AG04450 (cell line): ENCODE data around the gene KYAT1. TPM values are rescaled to one million over a fixed set of nuclear protein-coding genes. Genes with fewer than 3 reads are reported as not detected.

Experiments used
- CTCF ChIA-PET: fragments of 300-600, 350-600 bp; formaldehyde crosslinking; extraction: SDS; loops from one replicate; lab custom pipeline; 2022; ENCODE audit warnings: antibody characterized with exemption, inconsistent platforms; lab: Charles Lee
- POLR2A ChIA-PET: fragments of 350-600 bp; formaldehyde crosslinking; extraction: SDS; loops from one replicate; lab custom pipeline; 2021; ENCODE audit warnings: antibody characterized with exemption, inconsistent platforms; lab: Yijun Ruan, JAX
- DNase-seq: peaks from one replicate; pipeline ENCODE4 v3.0.0-alpha.2; 2011; ENCODE audit warnings: low read depth, low spot score
- H3K27ac ChIP-seq: one replicate; pipeline ENCODE4 v1.5.1; 2012; ENCODE audit warnings: low read depth, low read length, control low read depth
- H3K27me3 ChIP-seq: one replicate; pipeline ENCODE4 v1.6.0; 2012; ENCODE audit warnings: low read length; ENCODE audit not compliant: control insufficient read depth, insufficient read depth
- H3K4me3 ChIP-seq: 2 replicates; pipeline ENCODE4 v1.5.1; 2011; ENCODE audit warnings: mild to moderate bottlenecking, low read depth, low read length, control low read depth
- H3K9me3 ChIP-seq: 2 replicates; pipeline ENCODE4 v1.5.1; 2012; ENCODE audit warnings: low read length; ENCODE audit not compliant: control insufficient read depth, insufficient read depth
- polyA plus RNA-seq: library from polyadenylated mRNA; depleted of rRNA; stranded (reverse); fragments of >200 nt; gene quantifications from 2 replicates; pipeline ENCODE4 v1.2.3, GENCODE V29; 2011
- TF ChIP-seq, protein P1 (sequence below): IDR thresholded peaks from 2 replicates; pipeline ENCODE4 v1.5.1; 2011; ENCODE audit warnings: low read depth, low read length, control low read depth, inconsistent platforms

The KYAT1 gene
- polyA plus RNA-seq, 1 experiment: 5.2 TPM

DNA sequence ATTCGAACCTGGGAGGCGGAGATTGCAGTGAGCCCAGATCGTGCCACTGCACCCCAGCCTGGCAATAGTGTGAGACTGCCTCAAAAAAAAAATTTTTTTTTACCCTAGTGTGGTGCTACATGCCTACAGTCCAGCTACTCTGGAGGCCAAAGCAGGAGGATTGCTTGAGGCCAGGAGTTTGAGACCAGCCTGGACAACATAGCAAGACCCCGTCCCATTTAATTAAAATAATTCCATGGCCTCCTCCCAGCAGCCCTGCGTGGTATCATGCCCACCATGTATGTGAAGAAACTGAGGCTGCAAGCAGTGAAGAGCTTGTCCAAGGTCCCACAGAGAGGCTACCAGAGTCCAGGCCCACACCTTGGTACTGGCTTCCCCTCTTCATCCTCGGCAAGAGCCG lies 19.6 kb upstream of the KYAT1 start:
- POLR2A ChIA-PET: interaction anchor here (0.6 kb wide), 2 partner anchors 19 to 796 kb away, joined by 3 to 4 read pairs; no protein-coding TSS in a partner anchor
- no peak for DNase-seq
- no peaks in the 10 kb centered on the region; the same call in 1 of the 2 replicates for H3K9me3 ChIP-seq
- no peaks in the 10 kb centered on the region for H3K27me3 ChIP-seq
- TF ChIP-seq, protein P1, sequence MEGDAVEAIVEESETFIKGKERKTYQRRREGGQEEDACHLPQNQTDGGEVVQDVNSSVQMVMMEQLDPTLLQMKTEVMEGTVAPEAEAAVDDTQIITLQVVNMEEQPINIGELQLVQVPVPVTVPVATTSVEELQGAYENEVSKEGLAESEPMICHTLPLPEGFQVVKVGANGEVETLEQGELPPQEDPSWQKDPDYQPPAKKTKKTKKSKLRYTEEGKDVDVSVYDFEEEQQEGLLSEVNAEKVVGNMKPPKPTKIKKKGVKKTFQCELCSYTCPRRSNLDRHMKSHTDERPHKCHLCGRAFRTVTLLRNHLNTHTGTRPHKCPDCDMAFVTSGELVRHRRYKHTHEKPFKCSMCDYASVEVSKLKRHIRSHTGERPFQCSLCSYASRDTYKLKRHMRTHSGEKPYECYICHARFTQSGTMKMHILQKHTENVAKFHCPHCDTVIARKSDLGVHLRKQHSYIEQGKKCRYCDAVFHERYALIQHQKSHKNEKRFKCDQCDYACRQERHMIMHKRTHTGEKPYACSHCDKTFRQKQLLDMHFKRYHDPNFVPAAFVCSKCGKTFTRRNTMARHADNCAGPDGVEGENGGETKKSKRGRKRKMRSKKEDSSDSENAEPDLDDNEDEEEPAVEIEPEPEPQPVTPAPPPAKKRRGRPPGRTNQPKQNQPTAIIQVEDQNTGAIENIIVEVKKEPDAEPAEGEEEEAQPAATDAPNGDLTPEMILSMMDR: no peak
- CTCF ChIA-PET: interaction anchor here (0.8 kb wide), 1 partner anchor 38 kb away, joined by 3 read pairs; no protein-coding TSS in a partner anchor
- H3K27ac ChIP-seq: no peak overlapping the region
- no peak overlapping the region for H3K4me3 ChIP-seq

DNA sequence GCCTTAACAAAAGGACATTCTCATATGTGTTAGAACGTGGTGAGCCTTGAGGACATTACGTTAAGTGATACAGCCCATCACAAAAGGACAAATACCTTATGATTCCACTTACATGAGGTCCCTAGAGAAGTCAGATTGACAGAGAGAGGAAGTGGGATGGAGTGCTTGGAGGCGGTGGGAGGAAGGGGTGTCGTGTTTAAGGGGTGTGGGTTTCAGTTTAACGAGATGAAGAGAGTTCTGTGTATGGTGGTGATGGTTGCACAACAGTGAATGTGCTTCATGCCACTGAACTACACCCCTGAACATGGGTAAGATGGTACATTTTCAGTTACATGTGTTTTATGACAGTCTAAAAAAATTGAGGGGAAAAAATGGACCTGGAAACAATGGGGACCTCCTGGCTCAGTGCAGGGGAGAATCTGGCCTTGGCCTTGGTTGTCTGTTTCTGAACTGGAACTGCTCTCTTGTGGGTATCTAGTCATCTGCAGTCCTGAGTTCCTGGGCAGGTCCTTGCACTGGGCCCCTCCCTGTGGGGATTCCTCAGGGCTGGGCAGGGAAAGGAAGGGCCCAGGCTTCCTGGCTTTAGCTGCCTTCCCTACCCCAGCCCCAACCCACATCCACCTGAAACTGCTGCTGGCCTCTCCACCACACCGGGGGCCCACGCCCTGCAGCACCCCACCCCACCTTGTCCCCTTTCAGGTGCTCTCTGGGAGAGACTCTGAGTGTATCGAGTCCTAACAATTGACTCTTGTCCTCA lies 18.0 kb upstream of the KYAT1 start:
- no peak for DNase-seq

DNA sequence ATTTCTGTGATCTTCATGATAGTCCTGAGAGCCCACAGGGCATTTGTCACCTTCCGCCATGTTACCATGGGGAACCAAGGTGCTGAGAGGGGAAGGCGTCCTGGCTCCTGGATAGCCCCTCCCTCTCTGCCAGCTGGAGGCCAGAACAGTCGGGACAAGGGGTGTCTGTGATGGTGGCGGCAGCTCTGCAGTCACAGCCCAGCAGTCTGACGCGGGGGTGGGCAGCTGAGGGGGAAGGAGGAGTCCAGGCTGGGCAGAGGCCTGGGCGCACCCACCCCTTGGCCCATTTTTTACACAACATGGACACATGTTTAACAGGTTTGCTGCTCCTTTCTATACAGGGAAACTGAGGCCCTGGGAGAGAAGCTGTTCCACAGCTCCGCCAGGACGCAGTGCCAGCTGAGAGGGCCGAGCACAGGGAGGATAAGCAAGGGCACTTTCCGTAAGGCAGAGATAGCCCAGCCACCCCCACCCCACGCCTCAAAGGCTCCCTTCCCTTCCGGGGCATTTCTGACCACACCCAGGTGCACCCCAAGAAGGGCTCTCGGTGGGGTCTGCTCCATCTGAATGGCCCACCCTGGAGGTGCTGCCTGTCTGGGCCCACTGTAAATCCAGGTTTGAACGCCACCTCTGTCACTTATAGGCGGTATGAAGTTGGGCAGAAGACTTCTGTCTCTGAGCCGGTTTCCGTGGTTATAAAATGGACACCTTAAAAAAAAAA lies 17.3 kb upstream of the KYAT1 start:
- ChIA-PET POLR2A (no interaction called here), CTCF (no interaction called here)
- no peak for DNase-seq
- no peak overlapping the region for H3K27ac ChIP-seq
- no peaks in the 10 kb centered on the region for H3K27me3 ChIP-seq
- TF ChIP-seq, protein P1: no peak
- no peak overlapping the region for H3K4me3 ChIP-seq
- H3K9me3 ChIP-seq: no peaks in the 10 kb centered on the region; the same call in 1 of the 2 replicates

More for the DNA sequence above, 18.0 kb upstream of the KYAT1 start:
- TF ChIP-seq, protein P1: no peak
- ChIA-PET POLR2A (no interaction called here), CTCF (no interaction called here)
- H3K4me3 ChIP-seq: no peak overlapping the region
- no peak overlapping the region for H3K27ac ChIP-seq
- no peaks in the 10 kb centered on the region; the same call in 1 of the 2 replicates for H3K9me3 ChIP-seq
- H3K27me3 ChIP-seq: no peaks in the 10 kb centered on the region

DNA sequence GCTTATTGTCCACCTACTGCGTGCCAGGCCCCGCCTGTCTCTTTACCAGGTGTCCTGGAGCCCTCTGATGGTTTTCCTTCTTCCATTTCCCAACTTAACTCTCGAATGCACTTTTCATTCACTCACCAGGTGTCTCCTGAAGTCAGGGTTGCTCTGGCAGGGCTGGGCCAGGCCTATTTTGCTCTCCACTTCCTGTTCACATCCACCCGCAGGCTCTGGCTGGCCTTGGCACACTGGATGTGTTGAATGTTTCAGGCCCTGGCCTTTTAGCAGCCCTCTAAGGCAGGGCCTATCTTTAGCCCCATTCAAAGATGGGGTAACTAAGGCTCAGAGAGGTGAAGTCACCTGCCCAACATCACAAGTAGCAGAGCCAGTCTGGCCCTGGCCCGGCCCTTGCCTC lies 16.6 kb upstream of the KYAT1 start:
- ChIA-PET CTCF (no interaction called here), POLR2A (no interaction called here)
- no peak for DNase-seq
- no peak overlapping the region for H3K27ac ChIP-seq
- H3K27me3 ChIP-seq: no peaks in the 10 kb centered on the region
- no peaks in the 10 kb centered on the region; the same call in 1 of the 2 replicates for H3K9me3 ChIP-seq
- H3K4me3 ChIP-seq: no peak overlapping the region
- TF ChIP-seq, protein P1: no peak

DNA sequence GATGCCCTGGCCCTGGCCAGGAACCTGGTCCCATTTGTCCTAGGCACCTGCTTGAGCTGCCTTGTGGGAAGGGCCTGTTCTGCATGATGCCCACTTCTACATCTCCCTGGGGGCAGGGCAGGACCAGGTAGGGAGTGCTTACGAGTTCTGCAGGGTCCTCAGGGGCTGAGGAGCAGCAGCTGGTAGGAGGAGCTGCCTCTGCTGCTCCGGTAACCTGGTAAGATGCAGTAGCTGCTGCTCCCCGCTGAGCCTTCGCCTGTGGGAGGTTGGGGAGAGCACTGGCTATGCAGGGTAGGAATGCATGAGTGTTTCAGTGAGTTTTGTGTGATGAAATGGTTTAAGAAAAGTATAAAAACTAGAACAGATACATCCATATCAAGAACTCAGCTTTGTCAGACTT lies 13.8 kb upstream of the KYAT1 start:
- no peak for DNase-seq
- H3K4me3 ChIP-seq: no peak overlapping the region
- H3K27me3 ChIP-seq: no peaks in the 10 kb centered on the region
- TF ChIP-seq, protein P1: no peak
- ChIA-PET CTCF (no interaction called here), POLR2A (no interaction called here)
- H3K9me3 ChIP-seq: no peaks in the 10 kb centered on the region; the same call in 1 of the 2 replicates
- H3K27ac ChIP-seq: no peak overlapping the region
